Activated CD8-positive, alpha-beta memory T cell treated with anti-CD3 and anti-CD28 coated beads, Interleukin-2, amount 50 U/mL, for 4 hours (primary cell): ENCODE results near the gene CUX1.
"Not testable (repeated sequence)": the region's sequence is repeated elsewhere in the genome, so short reads cannot be mapped to it uniquely, and the experiment has no call there.

Source experiments
- DNase-seq: peaks from one replicate; pipeline ENCODE4 v3.0.0-alpha.2; 2020

Gene CUX1

DNA sequence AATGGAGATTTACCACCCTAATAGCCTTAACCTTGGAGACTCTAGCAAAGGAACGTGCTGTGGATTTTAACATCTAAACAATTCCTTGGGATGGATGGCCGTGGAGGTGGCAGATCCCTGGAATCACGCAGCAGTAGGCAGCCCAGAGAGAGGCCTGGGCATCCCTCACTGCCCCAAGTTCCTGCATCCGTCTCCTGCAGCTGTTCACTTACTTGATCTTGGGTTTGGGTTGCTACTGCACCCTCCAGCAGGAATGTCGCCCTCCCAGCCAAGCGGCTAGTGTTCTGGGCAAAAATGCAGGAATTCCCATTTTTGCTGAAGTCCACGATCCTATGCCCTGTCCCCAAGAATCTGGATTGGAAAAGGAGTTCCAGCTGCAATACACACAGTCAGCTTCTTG, 302.5 kb downstream of the CUX1 start:
- DNase-seq, result no peak

DNA sequence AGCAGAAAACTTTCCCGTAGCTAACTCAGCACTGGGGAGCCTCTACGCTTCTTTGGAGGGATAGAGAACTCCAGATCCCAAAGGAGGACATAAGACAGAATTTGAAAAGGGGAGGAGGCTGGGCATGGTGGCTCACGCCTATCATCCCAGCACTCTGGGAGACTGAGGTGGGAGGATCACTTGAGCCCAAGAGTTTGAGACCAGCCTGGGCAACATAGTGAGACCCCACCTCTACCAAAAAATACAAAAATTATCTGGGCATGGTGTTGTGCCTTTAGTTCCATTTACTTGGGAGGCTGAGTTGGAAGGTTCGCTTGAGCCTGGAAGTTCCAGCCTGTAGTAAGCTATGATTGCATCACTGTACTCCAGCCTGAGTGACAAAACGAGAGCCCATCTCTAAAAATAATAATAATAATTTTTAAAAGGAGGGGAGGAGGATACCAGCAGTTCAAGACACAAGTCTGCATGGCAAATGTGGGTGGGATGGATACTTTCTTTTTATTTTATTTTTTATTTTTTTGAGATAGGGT, 303.3 kb downstream of the CUX1 start:
- no peak for DNase-seq

DNA sequence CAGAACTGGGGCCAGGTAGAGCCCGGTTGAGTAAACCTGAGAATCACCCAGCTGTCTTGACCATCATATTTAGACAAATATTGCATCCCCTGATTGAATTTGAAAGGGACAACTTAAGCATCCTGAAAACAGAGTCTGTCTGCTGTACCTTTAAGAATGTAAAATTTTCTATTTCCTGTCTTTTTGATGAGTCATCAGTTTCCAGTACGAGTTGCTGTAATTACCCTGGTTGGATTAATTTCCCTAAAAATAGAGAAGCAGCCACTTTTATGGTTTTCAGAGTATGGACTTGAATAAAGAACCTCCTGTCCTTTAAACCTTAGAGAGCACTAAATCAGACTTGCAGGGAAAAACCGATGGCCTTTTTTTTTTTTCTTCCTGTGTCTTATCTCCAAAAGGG, 304.6 kb downstream of the CUX1 start:
- DNase-seq, result no peak

DNA sequence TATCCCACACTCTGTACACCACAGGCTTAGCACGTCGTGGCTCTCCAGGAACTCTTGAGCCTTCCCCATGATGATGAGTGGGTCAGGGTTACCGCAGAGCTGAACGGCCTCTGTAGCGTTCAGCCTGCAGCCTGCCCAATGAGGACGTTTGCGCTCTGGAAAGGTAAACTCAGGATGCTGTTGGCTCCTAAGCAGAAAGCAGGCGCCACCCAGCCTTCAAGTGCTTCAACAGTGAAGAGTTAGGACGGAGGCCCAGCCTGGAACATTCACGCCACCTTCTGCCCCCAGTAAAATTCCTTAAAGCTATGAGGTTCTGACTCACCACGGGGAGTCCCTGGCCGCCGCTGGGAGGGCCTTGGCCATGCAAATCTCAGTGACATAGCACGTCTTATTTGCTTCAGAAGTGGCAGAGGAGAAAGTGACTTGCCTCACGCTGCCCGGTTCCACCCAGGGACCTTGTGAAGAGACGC, 307.7 kb downstream of the CUX1 start:
- no peak for DNase-seq

DNA sequence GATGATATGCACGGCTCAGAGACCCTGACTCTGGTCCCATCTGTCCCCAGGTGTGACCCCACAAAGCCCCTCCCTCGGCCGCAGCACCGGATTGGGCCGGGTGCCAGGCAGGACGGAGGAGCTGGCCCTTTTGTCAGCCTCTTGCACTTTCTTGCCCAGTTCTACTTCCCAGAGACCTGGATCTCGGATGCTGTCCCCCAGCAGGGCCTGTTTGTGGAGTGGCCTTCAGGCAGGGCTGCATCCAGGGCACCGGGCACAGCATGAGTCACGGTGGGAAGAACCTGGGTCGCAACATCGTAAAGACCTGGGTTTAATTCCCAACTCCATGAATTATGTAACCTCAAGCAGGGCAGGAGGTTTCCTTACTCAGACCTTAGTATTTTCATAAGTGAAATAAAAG, 310.9 kb downstream of the CUX1 start:
- no peak for DNase-seq

DNA sequence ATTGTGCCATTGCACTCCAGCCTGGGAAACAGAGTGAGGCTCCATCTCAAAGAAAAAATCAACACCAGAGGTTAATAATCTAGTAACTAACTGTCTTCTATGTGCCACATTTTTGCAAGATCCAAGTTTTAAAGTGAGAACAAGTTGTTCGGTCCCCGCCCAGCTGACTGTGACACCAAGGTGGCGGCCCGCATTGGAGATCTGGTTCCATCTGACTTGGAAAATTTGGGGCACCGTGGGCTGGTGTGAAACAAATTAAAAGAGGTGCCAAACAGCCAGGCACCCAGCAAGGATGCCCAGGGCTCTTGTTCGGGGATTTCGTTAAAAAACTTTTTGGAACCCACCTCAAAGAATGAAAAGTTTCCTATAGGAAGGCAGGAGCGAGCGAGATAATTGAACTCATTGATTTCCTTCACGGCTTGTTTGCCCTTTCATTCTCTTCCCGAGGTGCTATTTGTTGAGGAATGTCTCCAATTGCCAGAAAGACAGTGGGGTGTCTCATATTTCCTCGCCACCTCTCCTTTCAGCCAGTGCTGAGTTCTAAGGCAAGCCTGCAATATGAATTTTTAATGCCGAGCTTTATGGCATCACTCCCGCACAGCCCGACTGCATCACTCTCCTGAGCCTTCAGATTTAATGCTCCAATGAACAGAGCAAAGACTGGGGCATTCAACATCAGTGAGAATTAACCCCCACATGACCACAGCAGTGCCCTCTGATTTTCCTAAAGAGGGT, 312.4 kb downstream of the CUX1 start:
- no peak for DNase-seq

DNA sequence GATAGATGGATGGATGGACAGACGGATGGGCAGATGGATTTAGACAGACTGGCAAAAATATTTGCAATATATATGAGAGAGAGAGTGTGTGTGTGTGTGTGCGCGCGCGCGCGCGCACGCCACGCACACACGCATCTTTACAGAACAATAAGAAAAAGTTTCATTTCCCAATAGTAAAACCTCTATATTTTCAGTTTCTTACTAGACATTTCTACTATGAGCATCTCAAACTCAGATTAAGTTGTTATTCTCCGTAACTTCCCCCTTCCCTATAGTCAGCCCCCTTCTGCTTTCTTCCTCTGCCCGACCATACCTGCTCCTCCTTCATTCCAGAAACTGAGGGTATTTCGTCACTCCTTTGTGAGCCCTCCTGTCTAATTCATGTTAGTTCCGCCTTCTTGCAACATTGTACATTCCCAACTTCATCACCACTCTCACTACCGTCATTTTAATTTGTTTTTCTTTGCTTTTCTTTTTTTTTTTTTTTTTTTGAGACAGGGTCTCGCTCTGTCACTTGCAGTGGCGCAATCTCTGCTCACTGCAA, 314.9 kb downstream of the CUX1 start:
- no peak for DNase-seq

DNA sequence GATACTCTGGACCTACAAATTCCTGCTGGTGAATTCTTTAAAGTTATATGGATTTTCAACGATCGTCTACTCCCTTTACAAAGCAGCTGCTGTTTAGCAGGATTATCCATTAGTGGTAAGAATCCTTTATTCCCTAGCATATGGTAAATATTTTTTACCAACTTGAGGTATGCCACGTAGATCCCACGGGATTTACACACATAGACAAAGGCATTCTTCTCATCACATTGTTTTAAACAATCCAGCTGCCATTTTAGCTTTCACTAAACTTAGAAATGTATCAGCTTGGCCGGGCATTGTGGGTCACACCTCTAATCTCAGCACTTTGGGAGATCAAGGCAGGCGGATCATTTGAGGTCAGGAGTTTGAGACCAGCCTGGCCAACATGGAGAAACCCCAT, 321.2 kb downstream of the CUX1 start:
- no peak for DNase-seq

DNA sequence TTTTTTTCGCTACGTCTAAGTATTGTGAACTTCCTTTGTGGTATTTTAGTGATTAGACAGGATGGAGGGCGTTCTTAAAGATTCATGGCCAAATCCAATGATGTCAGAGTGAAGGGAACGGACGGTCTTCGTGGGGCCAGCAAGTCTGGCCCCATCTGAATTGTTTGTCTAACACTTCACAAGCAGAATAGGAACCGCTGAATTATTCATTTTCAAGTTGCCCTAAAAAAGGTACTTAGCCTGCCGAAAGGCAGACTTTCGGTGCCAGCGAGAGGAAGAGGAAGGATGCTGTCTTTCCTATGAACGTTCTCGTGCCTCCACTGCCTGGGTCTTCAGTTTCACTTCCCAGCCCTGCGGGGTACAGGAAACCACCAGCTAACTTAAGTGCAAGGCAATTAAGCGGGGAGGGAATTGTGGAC, 323.5 kb downstream of the CUX1 start:
- DNase-seq, result no peak

DNA sequence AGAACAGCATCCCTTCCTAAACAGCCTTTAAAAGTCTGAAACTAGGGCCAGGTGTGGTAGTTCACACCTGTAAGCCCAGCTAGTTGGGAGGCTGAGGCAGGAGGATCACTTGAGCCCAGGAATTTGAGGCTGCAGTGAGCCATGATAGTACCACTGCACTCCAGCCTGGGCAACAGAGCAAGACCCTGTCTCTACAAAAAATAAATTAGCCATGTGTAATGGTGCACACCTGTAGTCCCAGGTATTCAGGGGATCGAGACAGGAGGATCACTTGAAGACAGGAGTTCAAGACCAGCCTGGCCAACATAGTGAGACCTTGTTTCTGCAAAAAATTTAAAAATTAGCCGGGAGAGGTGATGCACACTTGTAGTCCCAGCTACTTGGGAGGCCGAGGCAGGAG, 325.0 kb downstream of the CUX1 start:
- not testable (repeated sequence) for DNase-seq

DNA sequence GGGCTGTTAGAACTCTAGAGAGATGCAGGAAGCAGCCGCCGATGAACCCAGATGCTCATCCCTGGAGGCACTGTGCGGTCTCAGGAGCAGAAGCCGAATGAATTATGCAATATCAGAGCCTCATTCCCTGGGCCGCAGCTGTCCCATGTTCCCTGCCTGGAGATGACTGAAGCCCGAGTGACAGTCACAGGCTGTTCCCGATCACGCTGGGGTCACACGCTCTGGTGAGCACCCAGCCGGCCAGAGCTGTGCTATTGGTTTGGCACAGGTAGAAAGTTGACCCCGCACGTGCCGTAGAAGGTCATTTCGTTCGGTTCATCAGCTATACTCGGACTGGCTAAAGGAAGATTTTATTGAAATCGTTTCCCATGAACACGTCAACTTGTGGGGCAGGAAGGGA, 328.7 kb downstream of the CUX1 start:
- DNase-seq, result no peak

DNA sequence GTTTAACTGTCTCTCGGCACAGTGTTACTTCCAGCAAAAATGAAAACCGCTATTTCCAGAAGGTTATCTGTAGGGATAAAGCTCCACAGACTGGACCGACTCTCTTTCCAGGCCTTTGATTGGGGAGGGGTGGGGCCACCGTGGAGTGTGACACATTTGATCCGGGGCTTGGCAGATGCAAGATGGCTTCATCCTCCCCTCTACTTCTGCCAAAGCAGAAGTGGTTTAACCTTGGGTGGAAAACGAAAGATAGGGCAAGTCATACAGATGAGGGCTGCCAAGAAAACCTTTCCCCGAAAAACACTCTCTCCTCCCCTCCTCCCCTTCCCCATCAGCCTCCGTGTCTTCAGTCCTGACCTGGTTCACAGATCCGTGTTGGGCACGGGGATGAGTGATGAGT, 329.6 kb downstream of the CUX1 start:
- DNase-seq, result no peak

DNA sequence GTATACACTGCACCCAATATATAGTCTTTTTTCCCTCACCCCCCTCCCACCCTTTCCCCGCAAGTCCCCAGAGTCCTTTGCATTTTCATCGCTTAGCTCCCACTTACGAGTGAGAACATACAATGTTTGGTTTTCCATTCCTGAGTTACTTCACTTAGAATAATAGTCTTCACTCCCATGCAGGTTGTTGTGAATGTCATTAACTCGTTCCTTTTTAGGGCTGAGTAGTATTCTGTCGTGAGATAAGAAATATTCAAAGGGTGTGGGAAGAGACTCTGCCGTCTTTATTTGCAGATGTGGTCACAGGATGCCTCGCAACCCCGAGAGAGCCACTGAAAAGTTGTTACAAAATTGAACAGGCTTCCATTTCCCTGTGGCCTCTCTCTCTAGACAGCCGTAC, 331.4 kb downstream of the CUX1 start:
- no peak for DNase-seq

DNA sequence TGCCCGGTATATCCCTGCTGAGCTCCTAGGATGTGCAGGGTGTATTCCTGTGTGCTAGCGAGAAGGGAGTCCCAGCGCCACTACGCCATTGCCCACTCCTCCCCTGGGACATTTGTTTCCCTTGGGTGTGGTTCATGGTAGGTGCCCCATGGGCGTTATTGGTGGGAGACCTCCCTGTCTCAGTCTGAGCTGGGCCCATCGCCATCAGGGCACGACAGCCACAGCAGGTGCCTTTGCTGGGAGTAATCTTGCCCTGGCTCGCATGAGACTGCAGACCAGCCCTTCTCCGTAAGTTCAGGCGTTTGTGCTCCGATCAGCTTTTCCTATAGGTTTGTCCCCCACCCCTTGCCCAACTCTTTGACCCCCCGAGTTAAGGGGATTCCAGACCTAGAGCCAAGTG, 332.0 kb downstream of the CUX1 start:
- no peak for DNase-seq

DNA sequence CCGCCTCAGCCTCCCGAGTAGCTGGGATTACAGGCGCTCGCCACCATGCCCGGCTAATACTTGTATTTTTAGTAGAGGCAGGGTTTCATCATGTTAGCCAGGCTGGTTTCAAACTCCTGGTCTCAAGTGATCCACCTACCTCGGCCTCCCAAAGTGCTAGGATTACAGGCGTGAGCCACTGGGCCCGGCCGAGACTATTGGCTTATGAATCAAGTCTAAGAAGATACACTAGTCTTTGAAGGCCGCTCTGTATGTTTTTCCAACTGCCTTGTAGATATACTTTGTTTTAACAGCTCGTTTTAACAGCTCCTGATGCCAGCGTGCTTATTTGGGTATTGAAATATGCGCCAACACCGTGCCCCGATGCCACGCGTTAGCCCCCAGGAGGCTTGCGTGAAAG, 332.8 kb downstream of the CUX1 start:
- DNase-seq, result no peak

DNA sequence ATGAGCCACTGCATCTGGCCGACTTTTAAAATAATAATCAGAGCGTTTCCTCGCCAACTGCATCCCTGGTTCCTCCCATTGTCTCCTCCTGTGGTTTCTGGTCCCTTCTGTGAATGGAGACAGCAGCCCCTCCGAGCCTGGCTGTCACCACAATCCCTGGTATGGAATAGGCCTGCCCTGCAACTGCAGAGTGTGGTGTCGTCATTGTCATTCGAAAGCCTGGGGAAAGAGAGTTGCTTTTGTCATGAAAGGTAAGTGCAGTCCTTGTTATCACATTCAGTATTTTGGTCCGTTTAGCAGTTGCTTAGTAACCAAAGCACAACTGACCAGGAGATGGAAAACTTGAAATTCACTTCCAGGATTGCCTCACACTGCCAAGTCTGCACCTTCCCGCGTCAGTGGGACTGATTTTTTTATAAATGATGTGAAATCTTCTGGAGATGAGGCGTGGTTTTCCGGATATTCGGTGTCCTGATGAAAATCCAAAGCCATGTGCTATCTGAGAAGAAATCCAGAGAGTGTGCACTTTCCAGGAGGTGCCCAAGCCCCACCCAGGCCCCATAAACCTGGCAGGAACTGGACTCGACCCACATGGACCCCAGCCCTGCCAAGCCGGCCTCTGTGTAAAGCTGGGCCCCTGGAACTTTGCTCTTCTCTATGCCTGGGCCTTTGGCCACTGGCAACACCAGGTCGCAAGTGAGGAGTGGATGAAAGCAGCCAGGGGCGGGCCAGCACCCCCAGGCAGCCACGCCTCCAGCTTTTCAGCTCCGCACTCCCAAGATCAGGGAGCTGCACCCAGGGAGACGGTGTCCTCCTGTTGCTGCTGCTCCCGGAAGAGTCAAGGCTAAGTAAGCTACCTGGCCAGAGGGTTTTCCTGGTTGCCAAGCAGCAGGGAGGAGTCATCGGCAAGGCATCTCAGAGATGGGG, 335.5 kb downstream of the CUX1 start:
- DNase-seq, result no peak

DNA sequence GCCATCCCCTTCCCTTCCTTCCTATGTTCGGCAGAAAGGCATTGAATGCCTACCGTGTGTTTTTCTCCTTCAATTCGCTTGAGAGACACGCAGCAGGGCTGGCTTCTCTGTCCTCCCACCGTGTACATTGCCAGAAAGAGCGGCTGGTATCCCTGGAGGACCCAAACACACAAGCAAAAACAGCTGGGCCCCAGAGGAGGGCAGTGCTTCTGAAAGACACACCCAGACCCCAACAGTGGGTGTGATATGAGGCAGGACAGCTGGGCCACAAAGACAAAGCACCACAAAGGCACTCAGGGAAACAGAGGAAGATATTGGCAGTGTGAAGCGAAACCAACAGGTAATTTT, 336.1 kb downstream of the CUX1 start:
- no peak for DNase-seq

DNA sequence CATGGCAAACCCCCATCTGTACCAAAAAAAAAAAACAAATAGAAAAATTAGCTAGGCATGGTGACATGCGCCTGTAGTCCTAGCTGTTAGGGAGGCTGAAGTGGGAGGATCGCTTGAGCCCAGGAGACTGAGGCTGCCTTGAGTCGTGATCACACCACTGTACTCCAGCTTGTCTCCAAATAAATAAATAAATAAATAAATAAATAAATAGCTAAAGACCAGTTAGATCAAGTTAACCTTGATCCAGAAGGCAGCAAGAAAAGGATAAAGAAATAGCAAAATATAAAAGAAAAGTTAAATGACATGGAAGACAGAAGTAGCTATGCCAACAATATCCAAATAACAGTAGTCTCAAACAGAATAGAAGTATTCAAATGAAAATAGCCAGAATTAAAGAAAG, 337.0 kb downstream of the CUX1 start:
- no peak for DNase-seq

DNA sequence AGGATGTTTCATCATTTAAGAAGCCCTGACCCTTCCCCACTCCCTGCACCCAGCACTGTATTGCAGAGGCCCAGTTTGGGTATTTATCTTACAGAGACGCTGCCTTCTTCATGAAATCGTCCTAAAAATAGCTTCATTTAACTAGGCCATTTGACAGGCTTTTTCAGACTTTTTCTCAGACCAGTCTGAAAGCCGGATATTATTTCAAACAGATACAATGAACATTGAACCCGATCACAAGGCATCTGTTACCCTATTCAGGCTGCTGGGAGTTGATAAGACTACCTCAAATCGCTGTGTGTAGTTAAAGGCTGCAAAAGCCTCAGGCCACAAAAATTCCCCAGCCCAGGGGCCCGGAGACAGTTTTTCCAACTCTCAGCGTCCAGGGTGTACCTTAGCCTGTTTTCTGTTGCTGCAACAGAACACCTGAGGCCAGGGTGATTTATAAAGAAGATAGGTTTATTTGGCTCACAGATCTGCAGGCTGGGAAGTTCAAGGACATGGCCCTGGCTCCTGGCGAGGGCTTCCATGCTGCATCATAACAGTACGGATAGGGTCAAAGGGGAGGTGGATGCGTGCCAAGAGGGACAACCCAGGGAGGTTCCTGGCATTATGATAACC, 338.5 kb downstream of the CUX1 start:
- DNase-seq, result no peak

DNA sequence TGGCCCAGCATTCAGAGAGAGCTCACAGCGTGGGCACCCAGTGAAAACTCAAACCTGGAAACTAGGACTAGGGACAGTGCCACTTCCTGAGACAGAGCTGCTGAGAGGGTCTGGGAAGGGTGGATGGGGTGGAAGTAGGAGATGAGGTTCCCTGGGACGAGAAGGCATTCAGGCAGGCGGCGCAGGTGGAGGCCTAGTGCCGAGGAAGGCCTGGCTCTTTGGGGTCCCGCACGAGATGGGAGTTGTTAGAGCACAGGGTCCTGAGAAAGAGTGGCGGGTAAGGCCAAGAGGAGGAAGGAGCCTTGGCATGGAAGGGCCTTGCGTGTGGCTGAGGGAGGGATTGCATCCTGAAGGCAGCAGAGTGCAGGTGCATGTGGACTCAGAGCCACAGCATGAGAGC, 339.4 kb downstream of the CUX1 start:
- no peak for DNase-seq

DNA sequence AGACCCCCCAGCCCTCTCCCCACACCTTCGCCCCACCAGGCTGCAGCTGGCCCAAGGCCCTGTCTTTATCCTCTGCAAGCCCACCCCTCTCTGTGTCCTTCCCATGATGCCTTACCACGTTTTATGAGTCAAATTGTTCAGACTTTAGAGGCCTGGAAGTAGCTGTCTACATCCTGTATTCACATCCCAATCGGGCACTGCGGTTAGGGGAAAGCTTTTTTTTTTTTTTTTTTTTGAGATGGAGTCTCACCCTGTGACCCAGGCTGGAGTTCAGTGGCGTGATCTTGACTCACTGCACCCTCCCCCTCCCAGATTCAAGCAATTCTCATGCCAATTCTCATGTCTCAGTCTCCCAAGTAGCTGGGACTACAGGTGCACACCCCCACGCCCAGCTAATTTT, 347.7 kb downstream of the CUX1 start:
- no peak for DNase-seq

DNA sequence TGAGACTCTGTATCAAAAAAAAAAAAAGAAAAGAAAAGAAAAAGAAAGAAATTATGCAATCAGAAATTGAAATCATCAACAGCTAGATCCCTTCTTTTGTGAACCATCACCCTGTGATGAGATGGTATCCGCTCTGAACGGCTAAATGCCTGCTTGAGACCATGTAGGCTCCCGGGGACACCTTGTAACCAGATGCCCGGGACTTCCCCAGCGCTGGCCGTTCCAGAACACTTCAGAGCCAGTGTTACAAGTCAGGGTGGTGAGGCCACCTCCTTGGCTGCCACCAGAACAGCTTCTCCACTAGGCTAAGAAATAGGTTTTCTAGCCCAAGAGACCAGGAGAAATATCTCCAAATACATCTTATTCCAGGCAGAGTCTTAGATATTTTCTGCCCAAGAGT, 349.8 kb downstream of the CUX1 start:
- no peak for DNase-seq

DNA sequence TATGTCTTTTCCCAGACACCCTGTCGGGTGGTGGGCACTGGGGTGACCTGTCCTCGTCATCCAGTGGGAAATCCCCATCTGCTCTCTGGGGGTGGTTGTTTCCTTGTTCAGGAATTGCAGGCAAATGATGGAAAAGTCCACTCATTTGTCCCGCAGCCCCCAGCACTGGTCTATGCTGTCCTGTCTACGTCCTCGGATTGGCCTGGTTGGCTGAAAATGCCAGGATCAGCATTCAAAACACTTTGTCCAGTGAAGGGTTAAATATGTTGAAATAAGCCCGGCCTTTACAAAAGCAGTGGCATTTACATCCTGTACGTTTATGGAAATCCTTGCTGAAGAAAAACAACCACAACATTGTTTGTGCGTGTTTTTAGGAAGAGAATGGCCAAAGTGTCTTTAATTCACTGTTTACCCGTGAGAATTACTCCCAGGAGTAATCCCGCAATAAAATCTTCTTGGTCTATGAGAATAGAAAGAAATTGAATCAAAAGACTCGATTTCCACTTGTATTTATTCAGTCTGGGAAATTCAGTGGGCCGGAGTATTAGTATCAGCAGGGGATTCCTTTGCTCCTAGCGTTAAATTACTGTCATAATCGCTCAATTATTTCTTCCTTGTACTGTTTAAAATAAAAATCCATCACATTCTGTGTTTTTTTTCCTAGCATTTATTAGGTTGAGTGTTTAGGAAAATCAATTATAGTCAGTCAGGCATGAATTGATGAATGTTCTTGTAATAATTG, 352.4 kb downstream of the CUX1 start:
- no peak for DNase-seq
